Embryonic facial prominence (tissue), 1 donor: ENCODE results near the gene SCUBE1.

ENCODE experiments used
- DNase-seq: peaks from one replicate; pipeline ENCODE4 v3.0.0-alpha.2; 2016; ENCODE audit errors: extremely low spot score

Gene SCUBE1

GRCh38 chr22:43213962-43214361 is 129.2 kb downstream of the SCUBE1 start:
- no peak for DNase-seq

GRCh38 chr22:43213051-43213450 is 130.1 kb downstream of the SCUBE1 start:
- DNase-seq, result no peak

- no peak for DNase-seq
These were observed 130.7 kb downstream of the SCUBE1 start for GRCh38 chr22:43212434-43212952.

GRCh38 chr22:43211941-43212433 is 131.2 kb downstream of the SCUBE1 start:
- no peak for DNase-seq

GRCh38 chr22:43210631-43211515 is 132.3 kb downstream of the SCUBE1 start:
- no peak for DNase-seq

GRCh38 chr22:43209971-43210370 is 133.2 kb downstream of the SCUBE1 start:
- no peak for DNase-seq

- no peak for DNase-seq
These were observed 133.7 kb downstream of the SCUBE1 start for GRCh38 chr22:43209523-43209890.

GRCh38 chr22:43208703-43209522 is 134.3 kb downstream of the SCUBE1 start:
- DNase-seq, result no peak

- DNase-seq, result no peak
These were observed 135.1 kb downstream of the SCUBE1 start for GRCh38 chr22:43207849-43208702.

- no peak for DNase-seq
These were observed 135.8 kb downstream of the SCUBE1 start for GRCh38 chr22:43207386-43207785.

- no peak for DNase-seq
These were observed 136.5 kb downstream of the SCUBE1 start for GRCh38 chr22:43206509-43207161.

GRCh38 chr22:43205748-43206508 is 137.2 kb downstream of the SCUBE1 start:
- no peak for DNase-seq

GRCh38 chr22:43205261-43205691 is 137.9 kb downstream of the SCUBE1 start:
- no peak for DNase-seq

GRCh38 chr22:43203471-43203981 is 139.6 kb downstream of the SCUBE1 start:
- DNase-seq, result no peak

- DNase-seq, result no peak
These were observed 140.3 kb downstream of the SCUBE1 start for GRCh38 chr22:43202756-43203410.

GRCh38 chr22:43202326-43202725 is 140.8 kb downstream of the SCUBE1 start:
- DNase-seq, result no peak

- DNase-seq, result no peak
These were observed 141.5 kb downstream of the SCUBE1 start for GRCh38 chr22:43201486-43202219.

- no peak for DNase-seq
These were observed 142.6 kb downstream of the SCUBE1 start for GRCh38 chr22:43200555-43200954.

- no peak for DNase-seq
These were observed 143.1 kb downstream of the SCUBE1 start for GRCh38 chr22:43200031-43200430.
